ENCODE data around the gene PLS3. TPM values are rescaled to one million over a fixed set of nuclear protein-coding genes. Genes with fewer than 3 reads are reported as not detected.
"Not testable (repeated sequence)": the region's sequence is repeated elsewhere in the genome, so short reads cannot be mapped to it uniquely, and the experiment has no call there.

The PLS3 gene, protein sequence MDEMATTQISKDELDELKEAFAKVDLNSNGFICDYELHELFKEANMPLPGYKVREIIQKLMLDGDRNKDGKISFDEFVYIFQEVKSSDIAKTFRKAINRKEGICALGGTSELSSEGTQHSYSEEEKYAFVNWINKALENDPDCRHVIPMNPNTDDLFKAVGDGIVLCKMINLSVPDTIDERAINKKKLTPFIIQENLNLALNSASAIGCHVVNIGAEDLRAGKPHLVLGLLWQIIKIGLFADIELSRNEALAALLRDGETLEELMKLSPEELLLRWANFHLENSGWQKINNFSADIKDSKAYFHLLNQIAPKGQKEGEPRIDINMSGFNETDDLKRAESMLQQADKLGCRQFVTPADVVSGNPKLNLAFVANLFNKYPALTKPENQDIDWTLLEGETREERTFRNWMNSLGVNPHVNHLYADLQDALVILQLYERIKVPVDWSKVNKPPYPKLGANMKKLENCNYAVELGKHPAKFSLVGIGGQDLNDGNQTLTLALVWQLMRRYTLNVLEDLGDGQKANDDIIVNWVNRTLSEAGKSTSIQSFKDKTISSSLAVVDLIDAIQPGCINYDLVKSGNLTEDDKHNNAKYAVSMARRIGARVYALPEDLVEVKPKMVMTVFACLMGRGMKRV
- total RNA-seq, result 50.3 TPM
- long read RNA-seq, transcript PLS3-202 (16 exons, 3,280 nt), result major isoform, 56 of 86 reads
- long read RNA-seq, transcript PLS3-209 (16 exons, 3,037 nt), result minor isoform, 7 of 86 reads
- long read RNA-seq, partial matches to known transcripts, result 9 of 86 reads
- long read RNA-seq, other reads (novel, unspliced or antisense), result 14 of 86 reads

GRCh38 chrX:115560978-115561604 is at the start of gene PLS3:
TSS of gene PLS3 (plus strand) at chrX:115561174. CDS start at chrX:115610251, 49,077 bp downstream.
- DNase-seq (ENCODE audit: low spot score), result peak; percentile 90
- intact Hi-C loops (cut with DNase I), result loop anchor here (5.0 kb wide), 4 partner anchors 41 to 214 kb away; no protein-coding TSS in a partner anchor

DNA sequence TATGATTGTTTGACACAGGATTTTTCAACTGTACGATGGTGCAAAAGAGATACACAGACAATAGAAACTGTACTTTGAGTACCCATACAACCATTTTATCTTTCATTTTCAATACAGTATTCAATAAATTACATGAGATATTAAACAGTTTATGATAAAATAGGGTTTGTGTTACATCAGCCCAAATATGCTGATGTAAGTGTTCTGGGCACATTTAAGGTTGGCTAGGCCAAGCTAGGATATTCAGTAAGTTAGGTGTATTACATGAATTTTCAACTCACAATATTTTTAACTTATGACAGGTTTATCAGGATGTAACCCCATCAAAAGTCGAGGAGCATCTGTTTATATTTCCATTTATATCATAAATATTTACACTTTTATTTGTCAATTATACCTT is 42.9 kb upstream of the PLS3 start:
- no peak for DNase-seq (ENCODE audit: low spot score)
- intact Hi-C loops (cut with DNase I), result no loop called here

GRCh38 chrX:115521741-115522140 is 39.2 kb upstream of the PLS3 start:
- no peak for DNase-seq (ENCODE audit: low spot score)
- intact Hi-C loops (cut with DNase I), result no loop called here

GRCh38 chrX:115522952-115523351 is 38.0 kb upstream of the PLS3 start:
- intact Hi-C loops (cut with DNase I), result no loop called here

DNA sequence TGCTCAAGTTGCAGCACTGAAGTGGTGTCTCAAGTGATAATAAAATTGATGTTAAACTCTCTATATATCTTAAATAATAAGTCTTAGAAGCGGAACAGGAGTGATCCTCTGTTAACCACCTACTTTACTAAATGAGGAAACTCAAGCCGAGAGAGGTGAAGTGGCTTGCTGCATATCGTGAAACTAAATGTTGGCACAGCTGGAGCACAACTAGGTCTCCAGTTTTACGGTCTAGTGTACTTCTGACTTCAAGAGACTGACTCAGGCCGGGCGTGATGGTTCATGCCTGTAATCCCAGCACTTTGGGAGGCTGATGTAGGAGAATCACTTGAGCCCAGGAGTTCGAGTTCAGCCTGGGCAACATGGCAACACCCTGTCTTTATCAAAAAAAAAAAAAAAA is 35.5 kb upstream of the PLS3 start:
- intact Hi-C loops (cut with DNase I), result no loop called here
- no peak for DNase-seq (ENCODE audit: low spot score)

More at GRCh38 chrX:115522952-115523351, 38.0 kb upstream of the PLS3 start:
- DNase-seq (ENCODE audit: low spot score), result no peak

- no peak for DNase-seq (ENCODE audit: low spot score)
- intact Hi-C loops (cut with DNase I), result no loop called here
Measured at GRCh38 chrX:115531818-115532403, 29.1 kb upstream of the PLS3 start.

GRCh38 chrX:115533485-115533884 is 27.5 kb upstream of the PLS3 start:
- no peak for DNase-seq (ENCODE audit: low spot score)
- intact Hi-C loops (cut with DNase I), result no loop called here

- intact Hi-C loops (cut with DNase I), result no loop called here
Measured at GRCh38 chrX:115534383-115534782, 26.6 kb upstream of the PLS3 start.

GRCh38 chrX:115535421-115535820 is 25.6 kb upstream of the PLS3 start:
- DNase-seq (ENCODE audit: low spot score), result no peak
- intact Hi-C loops (cut with DNase I), result no loop called here

More at GRCh38 chrX:115534383-115534782, 26.6 kb upstream of the PLS3 start:
- DNase-seq (ENCODE audit: low spot score), result no peak

DNA sequence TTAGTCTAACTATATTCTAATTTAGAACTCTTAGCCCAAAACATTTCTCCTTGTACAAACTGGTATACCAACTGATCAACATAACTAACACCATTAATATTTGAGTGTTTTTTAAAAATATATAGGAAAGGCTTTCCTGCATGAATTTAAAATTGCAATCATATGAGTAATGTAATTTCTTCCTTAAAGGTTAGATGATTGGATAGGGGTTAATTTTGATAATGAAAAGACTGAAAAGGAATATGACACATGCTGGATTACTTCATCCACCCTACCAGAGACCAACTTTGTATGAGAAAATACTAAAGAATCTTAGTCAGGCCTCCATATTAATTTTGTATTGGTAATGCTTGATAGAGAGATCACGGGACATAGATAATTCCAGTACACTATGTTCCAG is 25.1 kb upstream of the PLS3 start:
- intact Hi-C loops (cut with DNase I), result no loop called here

GRCh38 chrX:115539841-115540240 is 21.1 kb upstream of the PLS3 start:
- DNase-seq (ENCODE audit: low spot score), result no peak
- intact Hi-C loops (cut with DNase I), result no loop called here

More for the DNA sequence above, 25.1 kb upstream of the PLS3 start:
- no peak for DNase-seq (ENCODE audit: low spot score)

GRCh38 chrX:115541045-115541444 is 19.9 kb upstream of the PLS3 start:
- DNase-seq (ENCODE audit: low spot score); intact Hi-C loops (cut with DNase I): not testable (repeated sequence)

GRCh38 chrX:115547448-115547847 is 13.5 kb upstream of the PLS3 start:
- no peak for DNase-seq (ENCODE audit: low spot score)
- intact Hi-C loops (cut with DNase I), result no loop called here

DNA sequence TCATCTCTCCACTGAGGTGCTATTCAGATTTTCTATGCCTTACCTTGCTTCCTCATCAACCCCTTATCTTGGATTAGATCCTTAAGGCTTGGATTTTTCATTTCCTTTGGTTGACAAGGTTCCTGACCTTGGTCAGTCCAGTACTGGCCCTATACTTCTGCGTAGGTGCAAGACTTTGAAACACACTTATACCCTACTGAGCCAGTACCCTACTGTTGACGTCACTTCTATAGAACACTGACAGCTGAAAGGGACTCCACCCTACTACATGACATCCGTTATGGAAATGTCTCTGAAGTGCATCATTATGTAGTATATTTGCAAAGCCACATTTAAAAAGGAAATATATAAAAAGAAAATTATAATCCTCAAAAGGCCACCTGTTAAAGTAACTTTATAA is 12.0 kb upstream of the PLS3 start:
- DNase-seq (ENCODE audit: low spot score), result no peak
- intact Hi-C loops (cut with DNase I), result no loop called here

- no peak for DNase-seq (ENCODE audit: low spot score)
- intact Hi-C loops (cut with DNase I), result no loop called here
Measured at GRCh38 chrX:115553171-115553570, 7.8 kb upstream of the PLS3 start.

- no peak for DNase-seq (ENCODE audit: low spot score)
- intact Hi-C loops (cut with DNase I), result loop anchor here (5.0 kb wide), 4 partner anchors 43 to 212 kb away; no protein-coding TSS in a partner anchor
Measured at GRCh38 chrX:115559672-115560071, 1.3 kb upstream of the PLS3 start.

DNA sequence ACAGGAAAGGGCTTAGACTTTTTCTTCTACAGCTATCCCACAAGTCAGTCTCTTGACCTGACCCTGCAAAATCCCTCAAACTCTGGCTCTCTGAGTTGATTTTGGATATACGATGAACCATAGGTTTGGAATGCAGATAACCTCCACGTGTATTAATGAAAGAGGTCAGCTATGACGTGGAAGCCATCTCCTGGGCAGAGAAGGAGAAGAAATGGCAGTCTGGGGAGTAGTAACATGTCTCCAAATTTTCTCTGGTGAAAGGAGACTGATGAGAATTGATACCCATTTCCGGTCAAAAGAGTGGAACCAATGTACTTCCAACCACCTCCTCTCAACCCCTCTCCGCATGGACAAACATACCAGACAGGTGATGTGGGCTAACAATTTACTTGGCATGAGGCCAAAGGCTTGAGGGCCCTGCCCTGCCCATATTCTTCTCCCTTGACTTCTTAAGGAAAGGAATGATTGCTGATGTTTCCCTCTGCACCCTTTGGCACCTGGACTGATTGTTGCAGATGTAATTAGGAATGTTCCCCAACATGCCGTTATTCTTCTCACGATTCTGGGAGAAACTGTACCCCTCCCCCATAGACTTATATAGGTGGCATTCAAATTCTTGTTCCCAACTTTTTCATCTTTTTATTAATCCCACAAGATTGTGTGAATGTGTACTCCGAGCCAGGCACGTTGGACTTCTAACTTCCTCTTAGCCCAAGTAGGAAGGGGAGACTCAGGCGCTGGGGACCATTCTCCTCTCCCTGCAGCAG is 580 bp upstream of the PLS3 start:
- DNase-seq (ENCODE audit: low spot score), result no peak
- intact Hi-C loops (cut with DNase I), result loop anchor here (5.0 kb wide), 4 partner anchors 42 to 213 kb away; no protein-coding TSS in a partner anchor

DNA sequence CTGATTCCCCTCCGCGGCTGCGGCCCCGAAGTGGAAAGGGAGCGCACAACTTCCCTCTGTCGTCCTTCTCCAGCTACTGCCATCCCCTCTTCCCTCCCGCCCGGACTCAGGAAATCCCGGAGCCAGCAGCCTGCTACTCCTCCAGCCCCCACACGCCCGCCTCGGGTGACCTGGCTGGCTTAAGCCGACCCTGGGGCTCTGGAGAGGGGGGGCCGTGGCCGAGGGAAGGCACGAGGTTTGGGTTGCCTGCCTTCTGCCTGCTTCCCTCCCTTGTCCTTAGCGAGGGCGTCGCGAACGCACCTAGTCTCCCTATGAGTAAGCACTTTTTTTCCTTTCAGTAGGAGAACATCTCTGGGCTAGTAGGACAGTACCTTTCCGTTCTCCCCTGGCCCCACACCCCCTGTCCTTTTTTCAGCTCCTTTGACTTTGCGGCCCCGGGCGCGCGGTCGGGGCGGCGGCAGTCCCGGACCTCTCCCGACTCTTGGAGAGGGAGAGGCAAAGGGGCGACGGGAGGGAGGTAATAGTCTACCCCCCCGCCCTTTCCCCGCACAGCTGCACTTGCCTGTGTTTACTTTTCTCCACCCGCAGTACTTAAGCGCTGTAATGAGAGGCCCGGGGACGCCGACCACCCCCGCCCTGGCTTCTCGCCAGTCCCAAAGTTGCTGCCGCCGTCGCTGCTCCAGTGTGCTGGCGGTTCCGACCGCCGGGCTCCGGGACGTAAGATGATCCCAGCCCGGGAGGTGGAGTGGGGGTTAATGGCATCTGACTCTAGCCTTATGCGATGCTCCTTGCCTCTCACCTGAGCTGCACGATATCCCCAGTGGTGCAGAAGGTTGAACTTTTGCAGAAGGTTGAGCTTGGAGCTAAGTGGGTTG is 868 bp downstream of the PLS3 start:
- no peak for DNase-seq (ENCODE audit: low spot score)
- intact Hi-C loops (cut with DNase I), result loop anchor here (5.0 kb wide), 4 partner anchors 40 to 215 kb away; no protein-coding TSS in a partner anchor
